ENCODE measurements around the gene DLGAP1.

DNA sequence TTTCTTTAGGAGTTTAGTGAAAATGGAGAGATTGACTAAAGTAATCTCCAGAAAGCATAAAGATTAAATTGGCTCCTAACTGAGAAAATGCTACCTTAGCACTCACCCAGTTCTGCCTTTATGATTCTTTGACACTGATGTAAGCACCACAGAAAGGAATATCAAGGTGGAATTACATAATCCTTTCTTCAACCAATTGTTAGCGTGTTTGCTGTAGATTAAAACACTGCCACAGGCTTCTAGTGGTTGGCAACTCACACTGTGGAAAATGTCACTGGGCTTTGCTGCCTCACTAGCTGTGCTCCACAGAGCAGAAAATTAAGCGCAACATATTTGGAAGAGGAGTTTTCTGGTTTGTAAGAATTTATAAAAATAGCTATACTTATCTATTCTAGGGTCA is 104.1 kb downstream of the DLGAP1 start:
- TF ChIP-seq, protein P1, sequence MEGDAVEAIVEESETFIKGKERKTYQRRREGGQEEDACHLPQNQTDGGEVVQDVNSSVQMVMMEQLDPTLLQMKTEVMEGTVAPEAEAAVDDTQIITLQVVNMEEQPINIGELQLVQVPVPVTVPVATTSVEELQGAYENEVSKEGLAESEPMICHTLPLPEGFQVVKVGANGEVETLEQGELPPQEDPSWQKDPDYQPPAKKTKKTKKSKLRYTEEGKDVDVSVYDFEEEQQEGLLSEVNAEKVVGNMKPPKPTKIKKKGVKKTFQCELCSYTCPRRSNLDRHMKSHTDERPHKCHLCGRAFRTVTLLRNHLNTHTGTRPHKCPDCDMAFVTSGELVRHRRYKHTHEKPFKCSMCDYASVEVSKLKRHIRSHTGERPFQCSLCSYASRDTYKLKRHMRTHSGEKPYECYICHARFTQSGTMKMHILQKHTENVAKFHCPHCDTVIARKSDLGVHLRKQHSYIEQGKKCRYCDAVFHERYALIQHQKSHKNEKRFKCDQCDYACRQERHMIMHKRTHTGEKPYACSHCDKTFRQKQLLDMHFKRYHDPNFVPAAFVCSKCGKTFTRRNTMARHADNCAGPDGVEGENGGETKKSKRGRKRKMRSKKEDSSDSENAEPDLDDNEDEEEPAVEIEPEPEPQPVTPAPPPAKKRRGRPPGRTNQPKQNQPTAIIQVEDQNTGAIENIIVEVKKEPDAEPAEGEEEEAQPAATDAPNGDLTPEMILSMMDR (IDR thresholded peaks at IDR 0.05), result no peak
- no peak for TF ChIP-seq POLR2A (IDR thresholded peaks at IDR 0.05)

Data from testis (tissue), 2 donors.